Bone marrow (tissue), 2 donors: Measurements from ENCODE around the gene DNAJB14.
"Not testable (repeated sequence)": the region's sequence is repeated elsewhere in the genome, so short reads cannot be mapped to it uniquely, and the experiment has no call there.

ENCODE experiments used
- DNase-seq, 2 donors: peaks; one replicate each; lab custom pipeline; 2025; lab: John Stamatoyannopoulos, UW

The DNAJB14 gene

DNA sequence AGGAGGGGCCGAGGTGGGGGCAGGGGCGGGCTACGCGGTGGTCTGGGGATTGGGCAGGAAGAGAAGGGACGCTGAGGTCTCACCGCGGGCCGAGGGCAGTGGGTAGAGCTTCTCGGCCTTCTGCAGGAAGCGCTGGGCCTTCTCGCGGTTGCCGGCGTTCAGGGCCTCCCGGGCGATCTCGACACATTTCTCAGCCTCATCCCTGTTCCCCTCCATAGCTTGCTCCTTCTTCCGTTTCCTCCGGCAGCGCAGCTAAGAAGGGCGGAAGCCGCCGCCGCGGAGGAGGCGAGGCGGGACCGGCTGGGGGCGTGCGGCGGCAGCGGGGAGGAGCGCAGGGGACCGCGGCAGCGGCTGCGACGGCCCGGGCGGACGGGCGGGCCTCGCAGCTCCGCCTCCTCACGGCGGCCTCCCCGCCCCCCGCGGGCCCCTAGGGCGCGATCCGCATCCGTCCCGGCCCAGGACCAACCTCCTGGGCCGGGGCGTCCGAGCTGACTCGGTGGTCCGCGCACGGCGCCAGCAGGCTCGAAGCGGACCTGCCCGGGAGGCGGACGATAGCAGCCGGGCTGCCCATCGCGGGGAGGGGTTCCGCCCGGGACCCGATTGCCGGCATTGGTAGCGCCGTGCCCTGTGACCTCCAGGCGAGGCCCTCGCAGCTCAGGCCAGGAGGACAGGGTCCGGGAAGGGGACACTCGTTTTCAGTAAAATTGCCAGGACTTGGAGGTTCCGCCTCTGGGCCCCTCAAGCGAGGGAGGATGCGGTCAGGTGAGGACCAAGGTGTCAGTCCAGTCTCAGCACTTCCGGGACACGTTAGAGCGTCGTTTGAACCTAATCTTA lies at the start of gene DNAJB14:
TSS of gene DNAJB14 (minus strand) at position 263 of the 834 bp plus-strand sequence. CDS start at position 216, 47 bp downstream.
- DNase-seq, result peak; percentile 54 to 60

DNA sequence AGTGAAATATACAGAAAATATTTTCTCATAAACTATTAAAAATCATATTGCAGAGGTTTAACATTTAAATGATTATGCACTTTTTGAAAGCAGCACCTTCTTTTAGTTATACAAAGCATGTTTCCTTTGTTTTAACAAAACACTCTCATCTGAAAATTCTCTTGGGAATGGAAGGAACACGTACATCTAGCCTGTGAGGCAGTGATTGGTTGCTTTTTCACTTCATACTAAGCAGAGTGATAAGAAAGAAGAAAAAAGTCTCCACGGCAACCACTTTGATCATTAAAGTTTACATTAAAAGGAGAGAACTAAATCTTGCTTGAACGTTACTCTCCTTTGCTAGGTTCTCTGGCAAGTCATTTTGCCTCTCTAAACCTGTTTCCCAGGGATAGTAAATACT lies 45.3 kb upstream of the DNAJB14 start:
- DNase-seq, result no peak

DNA sequence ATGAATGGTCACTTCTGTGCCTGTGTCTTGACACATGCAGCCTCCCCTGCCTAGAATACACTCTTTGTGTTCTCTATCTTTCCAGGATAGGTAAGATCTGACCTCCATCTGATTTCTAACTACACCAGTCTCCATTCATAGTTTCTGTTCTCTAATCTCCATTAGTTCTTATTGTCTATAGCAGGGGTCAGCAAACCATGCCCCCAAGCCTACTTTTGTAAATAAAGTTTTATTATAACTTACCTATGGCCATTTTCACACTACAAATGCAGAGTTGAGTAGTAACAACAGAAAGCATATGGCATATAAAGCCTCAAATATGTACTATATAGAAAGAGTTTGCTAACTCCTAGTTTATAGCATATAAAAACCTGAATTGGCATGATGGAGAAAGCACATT lies 41.3 kb upstream of the DNAJB14 start:
- DNase-seq, result no peak

DNA sequence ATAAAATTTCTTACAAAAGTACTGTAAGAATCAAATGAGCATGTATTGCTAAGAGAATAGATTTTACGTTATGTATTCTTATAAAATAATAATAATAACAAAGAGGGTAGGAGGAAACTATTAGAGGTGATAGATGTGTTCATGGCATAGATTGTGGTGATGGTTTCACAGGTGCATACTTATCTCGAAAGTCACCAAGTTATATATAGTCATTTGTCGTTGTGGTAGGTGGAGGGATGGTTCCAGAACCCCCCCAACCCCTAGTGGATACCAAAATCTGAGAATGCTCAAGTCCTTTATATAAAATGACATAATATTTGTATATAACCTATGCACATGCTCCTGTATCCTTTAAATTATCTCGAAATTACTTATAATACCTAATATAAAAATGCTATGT lies 40.4 kb upstream of the DNAJB14 start:
- DNase-seq, result no peak

DNA sequence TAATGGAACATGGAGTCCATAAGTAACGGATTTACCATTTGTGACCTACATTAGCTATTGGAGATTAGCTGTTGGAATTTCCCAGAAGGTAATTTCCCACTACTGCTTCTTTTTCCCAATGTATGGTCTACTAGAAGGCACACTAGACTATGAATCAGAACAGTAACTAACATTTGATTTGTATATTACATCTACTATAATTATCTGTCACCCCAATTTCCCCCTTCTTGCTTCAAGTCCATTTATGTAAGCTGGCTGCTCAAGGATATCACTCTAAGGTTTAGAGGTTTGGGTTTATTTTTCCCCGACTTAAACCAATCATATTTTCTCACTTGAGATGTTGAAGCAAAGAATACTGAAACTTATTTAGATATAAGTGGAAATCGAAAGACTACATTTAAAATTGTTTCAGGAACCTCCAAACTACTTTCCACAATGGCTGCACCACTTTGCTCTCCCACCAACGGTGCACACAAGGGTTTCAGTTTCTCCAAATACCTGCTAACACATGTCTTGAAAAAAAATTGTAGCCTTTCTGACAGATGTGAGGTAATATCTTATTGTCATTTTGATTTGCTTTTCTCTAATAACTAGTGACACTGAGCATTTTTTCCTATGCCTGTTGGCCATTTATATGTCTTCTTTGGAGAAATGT lies 37.0 kb upstream of the DNAJB14 start:
- no peak for DNase-seq

DNA sequence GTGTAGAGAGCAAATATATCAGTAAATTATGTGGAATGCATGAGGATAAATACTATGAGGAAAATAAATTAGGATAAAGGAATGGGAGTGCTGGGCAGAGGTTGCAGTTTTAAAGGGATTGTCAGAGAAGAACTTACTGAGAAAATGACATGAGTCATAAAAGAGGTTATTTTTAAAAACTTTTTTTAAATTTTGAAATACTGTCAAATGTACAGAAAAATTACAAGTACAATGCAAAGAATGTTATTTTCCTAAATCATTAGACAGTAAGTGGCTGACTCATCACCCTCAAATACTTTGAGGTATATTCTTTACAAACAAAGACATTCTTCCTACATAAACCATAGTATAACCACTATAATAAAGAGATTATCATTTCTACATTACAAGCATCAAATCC lies 33.5 kb upstream of the DNAJB14 start:
- DNase-seq, result no peak

DNA sequence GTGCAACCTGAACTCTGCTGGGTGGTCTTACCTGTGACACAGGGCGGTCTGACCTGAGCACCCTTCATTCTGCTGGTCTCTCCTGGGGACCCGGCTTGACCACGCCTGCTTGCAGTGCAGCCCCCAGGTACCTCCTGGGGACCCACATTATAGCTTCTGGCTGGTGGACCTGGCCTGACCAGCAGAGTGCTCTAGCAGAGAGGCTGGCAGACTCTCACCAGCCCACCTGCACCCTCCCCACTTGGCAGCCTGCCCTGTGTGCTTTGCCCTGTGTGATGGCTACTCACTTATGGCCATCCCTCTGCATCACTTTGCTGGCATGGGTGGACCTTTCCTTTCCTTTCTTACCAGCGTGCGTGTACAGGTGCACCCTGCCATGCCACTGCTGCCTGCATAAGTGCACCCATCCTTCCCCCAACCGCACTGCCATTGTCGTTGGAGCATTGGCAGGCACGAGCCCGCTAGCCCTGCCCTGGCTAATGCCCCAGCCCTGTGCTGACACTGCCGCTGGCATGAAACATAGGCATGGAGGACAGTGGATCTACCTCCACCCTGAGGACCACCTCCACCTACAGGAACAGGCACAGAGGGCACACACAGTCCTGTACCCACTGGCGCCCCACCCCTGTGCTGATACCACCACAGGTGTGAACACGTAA lies 25.2 kb upstream of the DNAJB14 start:
- DNase-seq, result no peak

DNA sequence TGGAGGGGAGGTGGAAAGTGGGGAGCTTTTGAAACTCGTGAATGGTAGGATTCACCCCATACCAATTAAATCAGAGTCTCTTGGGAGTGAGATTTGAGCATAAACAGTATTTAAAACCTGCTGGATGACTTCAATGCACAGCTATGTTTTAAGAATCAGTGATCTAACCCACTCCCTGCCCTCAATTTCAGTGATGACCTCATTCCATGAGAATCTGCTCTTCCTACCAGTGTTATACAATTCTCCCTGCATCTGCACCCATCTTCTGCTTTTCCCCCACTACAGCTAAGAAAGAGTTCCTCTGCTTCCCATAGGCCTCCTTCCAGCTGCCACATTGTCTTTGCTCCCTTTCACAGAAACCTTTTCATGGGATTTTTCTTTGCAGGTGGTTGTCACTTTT lies 21.9 kb upstream of the DNAJB14 start:
- DNase-seq, result no peak

DNA sequence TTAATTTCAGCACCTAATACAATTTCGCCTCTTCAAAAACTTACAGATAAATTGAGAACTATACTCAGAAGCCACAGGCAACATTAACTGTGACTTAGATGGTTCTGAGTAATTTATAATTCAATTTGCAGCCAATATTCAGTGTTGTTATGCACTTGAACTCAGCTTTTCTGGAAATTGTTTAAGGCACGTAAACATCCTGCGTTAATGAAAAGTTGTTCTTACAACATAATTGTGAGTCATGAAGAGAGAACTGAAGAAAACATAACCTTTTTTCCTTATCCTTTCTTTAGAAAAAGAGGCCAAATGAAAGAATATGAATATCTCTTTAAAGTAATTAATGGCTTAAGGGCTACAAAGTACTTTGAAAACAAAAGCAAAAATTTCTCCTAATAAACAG lies 20.3 kb upstream of the DNAJB14 start:
- DNase-seq, result no peak

DNA sequence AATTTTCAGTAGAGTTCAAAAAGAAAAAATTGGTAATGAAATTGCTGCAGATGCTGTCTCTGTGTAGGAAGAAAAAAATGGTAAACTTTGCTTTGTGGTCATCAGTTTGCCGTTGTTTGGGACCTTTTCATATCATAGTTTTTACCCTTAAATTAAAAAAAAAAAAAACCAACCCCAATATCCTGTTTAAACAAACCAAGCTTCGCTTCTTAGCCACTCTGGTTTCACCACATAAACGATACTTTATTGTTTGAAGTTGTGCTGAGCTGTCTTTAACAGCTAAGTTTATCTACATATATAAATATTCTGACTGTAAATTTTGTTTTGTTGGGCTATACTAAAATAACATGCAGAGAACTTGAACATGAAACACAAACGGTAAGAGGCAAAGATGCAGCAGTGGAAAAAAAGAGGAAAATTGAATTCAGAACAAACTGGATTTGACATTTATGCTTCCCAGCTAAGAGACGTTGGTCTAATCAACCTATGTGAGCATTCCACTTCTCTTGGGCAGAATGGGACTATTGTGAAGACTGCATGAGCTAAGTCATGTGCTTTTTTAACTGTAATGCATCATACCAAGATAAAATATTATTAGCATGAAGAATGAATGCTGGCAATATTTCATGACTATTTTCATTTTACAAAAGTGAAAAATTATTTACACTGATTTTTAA lies 19.4 kb upstream of the DNAJB14 start:
- DNase-seq, result no peak

DNA sequence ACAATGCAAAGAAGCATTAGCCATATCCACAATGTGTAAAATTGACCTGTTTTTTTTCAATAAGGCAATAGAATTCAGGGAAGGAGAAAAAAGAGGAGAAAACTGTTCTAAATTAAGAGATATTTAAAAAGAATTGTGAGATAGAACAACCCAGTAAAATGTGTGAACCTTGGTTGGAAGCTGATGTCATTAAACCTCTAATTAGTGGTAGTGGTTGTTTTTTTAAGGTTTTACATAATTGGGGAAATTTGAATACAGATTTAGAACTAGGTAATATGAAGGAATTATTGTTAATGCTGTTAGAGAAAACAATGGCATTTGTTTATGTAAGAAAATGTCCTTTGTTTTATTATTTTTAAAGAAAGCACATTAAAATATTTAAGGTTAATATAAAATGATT lies 18.8 kb upstream of the DNAJB14 start:
- no peak for DNase-seq

DNA sequence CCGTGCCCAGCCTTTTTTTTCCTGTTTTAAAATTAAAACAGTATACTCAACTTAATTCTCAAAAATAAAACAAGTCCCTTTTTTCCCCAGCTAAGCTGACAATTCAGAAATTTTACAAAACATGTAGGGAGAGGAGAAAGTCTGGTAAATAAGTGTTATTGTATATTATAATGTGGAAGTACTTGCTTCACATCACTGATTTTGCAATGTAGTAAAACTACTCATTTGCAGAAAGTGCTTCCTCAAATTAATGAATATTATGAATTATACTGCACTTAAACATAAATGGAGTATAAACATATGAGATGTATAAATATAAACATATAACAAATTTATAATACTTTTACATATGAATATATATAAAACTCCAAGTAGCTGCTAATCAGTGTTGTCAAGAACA lies 15.3 kb upstream of the DNAJB14 start:
- DNase-seq, result no peak

DNA sequence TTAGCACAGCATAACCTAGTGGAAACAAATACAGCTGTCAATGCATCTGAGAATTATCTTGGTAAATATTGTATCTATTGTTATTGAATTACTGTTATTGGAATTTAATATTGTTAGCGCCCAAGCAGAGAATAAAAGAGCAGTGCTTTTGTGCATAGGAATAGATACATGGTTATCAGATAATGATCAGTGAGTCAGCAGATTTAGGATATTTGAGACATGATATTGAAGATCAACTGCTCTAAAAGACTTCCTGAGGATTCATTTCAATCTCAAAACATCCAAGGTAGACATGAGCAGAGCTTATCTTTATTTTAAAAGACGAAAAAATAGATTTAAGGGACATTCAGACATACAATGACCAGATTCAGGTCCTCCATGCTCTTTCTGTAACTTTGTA lies 14.2 kb upstream of the DNAJB14 start:
- no peak for DNase-seq

DNA sequence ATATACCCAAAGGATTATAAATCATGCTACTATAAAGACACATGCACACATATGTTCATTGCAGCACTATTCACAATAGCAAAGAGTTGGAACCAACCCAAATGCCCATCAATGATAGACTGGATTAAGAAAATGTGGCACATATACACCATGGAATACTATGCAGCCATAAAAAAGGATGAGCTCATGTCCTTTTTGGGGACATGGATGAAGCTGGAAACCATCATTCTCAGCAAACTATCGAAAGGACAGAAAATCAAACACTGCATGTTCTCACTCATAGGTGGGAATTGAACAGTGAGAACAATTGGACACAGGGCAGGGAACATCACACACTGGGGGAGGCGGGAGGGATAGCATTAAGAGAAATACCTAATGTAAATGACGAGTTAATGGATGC lies 11.8 kb upstream of the DNAJB14 start:
- not testable (repeated sequence) for DNase-seq

DNA sequence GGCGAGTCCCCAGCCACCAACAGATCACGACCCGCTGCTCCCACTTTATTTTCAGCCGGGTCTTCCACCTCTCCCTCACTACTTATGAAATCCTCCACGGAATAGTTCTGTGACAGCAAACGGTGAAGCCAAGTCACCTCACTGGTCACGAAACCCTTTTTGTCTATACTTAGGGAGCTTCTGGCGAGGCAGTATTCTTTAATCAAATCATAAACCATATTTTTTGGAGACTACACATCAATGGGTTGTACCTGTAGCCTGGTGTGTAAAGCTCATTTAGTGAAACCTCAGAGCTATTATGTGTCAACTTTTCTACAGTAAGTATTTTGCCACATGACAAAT lies 4.5 kb upstream of the DNAJB14 start:
- DNase-seq, result no peak

DNA sequence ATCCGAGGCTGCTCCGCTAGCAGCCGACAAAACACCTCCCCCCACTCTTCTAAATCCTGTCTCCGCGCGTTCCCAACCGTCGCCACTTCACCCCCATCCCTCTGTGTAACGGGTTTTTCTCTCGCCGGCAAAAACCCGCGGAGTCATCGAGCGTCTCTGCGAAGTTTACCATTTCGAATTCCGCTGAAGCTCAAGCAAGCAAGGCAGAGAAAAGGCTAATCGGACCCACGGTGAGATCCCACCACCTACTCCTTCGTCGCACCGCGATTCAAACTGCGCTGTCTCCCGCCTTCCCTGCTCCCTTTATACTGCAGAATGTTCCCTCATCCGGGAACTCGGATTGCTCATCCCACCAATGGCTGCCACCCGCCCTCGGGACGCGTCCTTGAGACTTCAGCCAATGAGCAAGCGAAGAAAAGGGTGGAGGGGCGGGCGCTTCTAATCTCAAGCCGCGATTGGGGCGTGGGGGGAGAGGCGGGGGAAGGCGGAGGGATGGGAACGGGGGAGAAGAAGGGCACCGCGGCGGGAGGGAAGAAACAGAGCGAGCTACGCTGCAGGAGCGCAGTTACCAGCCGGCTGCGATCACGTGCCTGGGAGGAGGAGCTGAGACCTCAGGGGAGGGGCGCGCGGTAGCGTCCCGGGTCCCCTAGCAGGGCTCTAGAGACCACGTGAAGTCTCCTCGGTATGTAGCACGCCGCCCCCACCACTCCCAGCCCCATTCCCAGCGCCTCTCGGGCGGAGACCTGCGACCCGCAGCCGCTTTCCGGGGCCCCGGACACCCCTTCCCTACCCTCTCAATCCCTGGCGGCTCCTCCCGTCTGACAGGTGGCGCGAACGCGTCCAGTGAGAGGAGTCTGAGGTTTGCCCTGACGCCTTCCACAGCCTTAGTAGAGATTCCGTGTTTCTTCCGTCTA lies 3.8 kb upstream of the DNAJB14 start, which contains the start of gene H2AZ1:
TSS of gene H2AZ1 (minus strand) at position 277 of the 914 bp plus-strand sequence. CDS start at position 172, 105 bp downstream.
- peak; percentile 84 to 97 for DNase-seq

DNA sequence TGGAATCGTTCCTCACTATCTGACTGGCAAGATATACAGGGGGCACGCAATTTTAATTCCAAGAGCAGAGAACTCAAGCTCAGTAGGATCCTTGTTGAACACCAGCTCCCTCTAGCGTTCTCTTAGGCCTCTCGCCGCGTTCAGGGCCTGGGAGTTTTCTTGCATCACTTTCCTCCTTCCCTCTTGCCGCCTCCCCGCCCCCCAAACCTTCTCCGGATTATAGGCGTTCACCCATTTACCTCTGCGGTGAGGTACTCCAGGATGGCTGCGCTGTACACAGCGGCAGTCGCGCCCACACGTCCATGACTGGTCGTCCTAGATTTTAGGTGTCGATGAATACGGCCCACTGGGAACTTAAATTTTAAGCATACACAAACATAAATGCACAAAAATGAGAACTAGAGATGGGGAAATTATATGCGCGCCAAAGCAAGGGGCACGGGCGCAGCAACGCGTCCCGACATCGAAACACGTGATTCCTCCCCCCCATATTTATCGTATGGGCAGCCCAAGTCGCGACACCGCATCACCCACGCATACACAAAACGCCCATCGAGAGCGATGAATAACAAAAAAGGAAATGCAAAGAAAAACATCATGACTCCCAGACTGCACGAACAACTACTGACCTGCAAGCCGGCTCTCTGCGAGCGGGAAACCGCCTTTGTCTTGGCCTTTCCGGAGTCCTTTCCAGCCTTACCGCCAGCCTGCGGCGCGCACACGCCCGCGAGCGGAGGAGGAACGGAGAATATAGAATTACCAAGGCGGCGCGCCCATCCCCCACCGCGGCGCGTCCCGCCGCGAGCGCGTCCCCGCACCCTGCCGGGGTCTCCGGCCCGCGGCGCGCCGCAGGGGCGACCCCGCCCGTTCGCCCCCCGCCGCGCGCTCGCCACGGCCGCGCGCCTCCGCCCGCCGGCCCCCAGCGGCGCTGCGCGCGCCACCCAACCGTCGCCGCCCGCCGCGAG lies 2.9 kb upstream of the DNAJB14 start:
- DNase-seq, result peak; percentile 64 to 93

DNA sequence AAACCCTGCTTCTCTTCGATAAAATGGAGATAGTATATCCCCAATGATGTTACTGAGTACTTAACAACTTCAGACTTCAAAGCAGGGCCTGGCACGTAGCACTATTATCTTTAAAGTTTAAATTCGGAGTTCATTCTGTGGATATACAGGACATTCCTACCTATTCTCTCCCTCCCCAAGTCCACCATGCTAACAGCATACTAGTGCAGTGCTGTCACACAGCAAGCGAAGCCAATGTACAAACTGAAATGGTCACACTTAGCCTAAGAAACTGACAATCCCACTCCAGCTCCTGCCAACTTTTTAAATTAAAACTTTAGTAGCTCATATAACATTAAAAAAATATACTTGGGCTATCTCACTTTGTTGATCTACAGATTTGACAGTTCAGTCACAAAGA lies 1.2 kb upstream of the DNAJB14 start:
- DNase-seq, result no peak

DNA sequence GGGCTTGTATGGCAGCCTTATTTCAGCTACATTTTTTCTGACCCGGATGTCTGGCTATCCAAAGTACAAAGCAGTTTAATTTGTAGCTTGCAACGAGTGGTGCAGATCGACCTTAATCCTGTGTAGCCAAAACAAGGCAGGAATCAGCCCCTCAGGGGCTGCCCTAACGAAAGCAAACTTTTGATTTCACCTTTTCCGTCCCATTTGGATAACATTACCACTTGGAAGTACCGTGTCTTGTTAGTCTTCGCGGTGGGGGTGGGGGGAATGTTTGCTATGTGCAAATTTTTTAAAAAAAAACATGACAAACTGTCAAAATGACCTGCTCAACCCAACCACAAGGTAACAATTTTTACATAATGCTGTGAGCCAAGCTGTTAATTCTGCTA lies 766 bp upstream of the DNAJB14 start:
- DNase-seq, result no peak

DNA sequence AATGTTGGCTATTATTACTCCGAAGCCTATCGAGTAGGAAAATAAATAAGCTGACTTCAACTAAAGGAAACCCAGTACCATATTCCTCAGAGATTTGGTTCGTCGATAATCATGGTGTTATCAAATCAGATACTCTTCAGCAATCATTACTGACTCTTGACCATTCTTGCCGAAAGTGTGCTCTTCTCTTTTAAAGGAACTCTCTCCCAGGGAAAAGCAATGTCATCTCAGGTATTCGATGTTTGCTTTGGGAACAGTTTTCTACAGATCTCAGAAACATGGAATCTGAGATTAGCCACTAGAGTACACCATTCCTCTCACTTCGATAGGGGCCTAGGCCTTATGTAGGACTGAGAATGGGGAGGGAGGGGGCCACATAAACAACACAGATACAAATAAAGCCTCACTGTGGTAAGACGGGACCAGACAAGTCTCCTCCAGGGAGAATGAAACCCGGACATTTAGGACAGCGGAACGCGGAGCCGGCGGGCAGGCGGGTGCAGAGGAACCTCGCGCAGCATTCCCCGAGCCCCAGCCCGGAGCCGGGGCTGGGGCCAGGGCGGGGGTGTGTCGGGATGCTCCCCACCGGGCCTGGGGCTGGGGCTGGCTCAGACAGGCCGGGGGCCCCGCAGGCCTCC lies 581 bp downstream of the DNAJB14 start:
- no peak for DNase-seq
